ENCODE results near the gene DGUOK. TPM values are rescaled to one million over a fixed set of nuclear protein-coding genes. Genes with fewer than 3 reads are reported as not detected.
A peak's percentile ranks its signal among the peaks of the same experiment; 100 is the strongest.
"Not testable (repeated sequence)": the region's sequence is repeated elsewhere in the genome, so short reads cannot be mapped to it uniquely, and the experiment has no call there.

DGUOK gene
- total and polyA plus RNA-seq, 2 donors from 2014 or later = 44.4 to 86.2 TPM

GRCh38 chr2:73937899-73938298, 11.2 kb downstream of the DGUOK start:
- no peak for DNase-seq
- intact Hi-C loops (cut with DNase I) = no loop called here
- H3K9ac ChIP-seq (ENCODE audit: low read length in 3 of 3) = no peak overlapping the region
- peaks cover 0 to 5% (median 2%) of the 10 kb centered on the region in 3 donors for H3K36me3 ChIP-seq (ENCODE audit: control insufficient read depth in 2 of 3, insufficient read depth in 3 of 3, low read length in 3 of 3)
- no peak overlapping the region for H3K27ac ChIP-seq (ENCODE audit: low read depth in 2 of 2, low read length in 2 of 2)
- no peaks in the 10 kb centered on the region for H3K27me3 ChIP-seq (ENCODE audit: control insufficient read depth, insufficient read depth, low read length)
- FAIRE-seq = no peak
- no peaks in the 10 kb centered on the region for H3K9me3 ChIP-seq (ENCODE audit: control insufficient read depth in 2 of 3, insufficient read depth in 1 of 3, low read length in 3 of 3)
- no peak overlapping the region for H3K4me3 ChIP-seq (ENCODE audit: low read length in 3 of 3)
- no peak for TF ChIP-seq CTCF (IDR thresholded peaks at IDR 0.05; ENCODE audit: borderline replicate concordance, extremely low read depth, insufficient read depth)
- H3K4me1 ChIP-seq (ENCODE audit: control insufficient read depth in 2 of 3, insufficient read depth in 2 of 3, low read depth in 1 of 3, low read length in 3 of 3) = no peaks in the 10 kb centered on the region

- H3K27me3 ChIP-seq (ENCODE audit: control insufficient read depth, insufficient read depth, low read length) = no peaks in the 10 kb centered on the region
- FAIRE-seq (no peak), DNase-seq (no peak)
- H3K27ac ChIP-seq (ENCODE audit: low read depth in 2 of 2, low read length in 2 of 2) = no peak overlapping the region
- TF ChIP-seq CTCF (IDR thresholded peaks at IDR 0.05; ENCODE audit: borderline replicate concordance, extremely low read depth, insufficient read depth) = no peak
- H3K4me3 ChIP-seq (ENCODE audit: low read length in 3 of 3) = no peak overlapping the region
- intact Hi-C loops (cut with DNase I) = no loop called here
- H3K9ac ChIP-seq (ENCODE audit: low read length in 3 of 3) = no peak overlapping the region
- no peaks in the 10 kb centered on the region for H3K9me3 ChIP-seq (ENCODE audit: control insufficient read depth in 2 of 3, insufficient read depth in 1 of 3, low read length in 3 of 3)
- peaks cover 0 to 2% (median 0%) of the 10 kb centered on the region in 3 donors for H3K36me3 ChIP-seq (ENCODE audit: control insufficient read depth in 2 of 3, insufficient read depth in 3 of 3, low read length in 3 of 3)
- no peaks in the 10 kb centered on the region for H3K4me1 ChIP-seq (ENCODE audit: control insufficient read depth in 2 of 3, insufficient read depth in 2 of 3, low read depth in 1 of 3, low read length in 3 of 3)
Observed at GRCh38 chr2:73938718-73939352, 12.2 kb downstream of the DGUOK start.

- no peaks in the 10 kb centered on the region for H3K9me3 ChIP-seq (ENCODE audit: control insufficient read depth in 2 of 3, insufficient read depth in 1 of 3, low read length in 3 of 3)
- no peaks in the 10 kb centered on the region for H3K27me3 ChIP-seq (ENCODE audit: control insufficient read depth, insufficient read depth, low read length)
- FAIRE-seq (no peak), DNase-seq (no peak)
- no peak overlapping the region for H3K4me3 ChIP-seq (ENCODE audit: low read length in 3 of 3)
- intact Hi-C loops (cut with DNase I) = no loop called here
- TF ChIP-seq CTCF (IDR thresholded peaks at IDR 0.05; ENCODE audit: borderline replicate concordance, extremely low read depth, insufficient read depth) = peak; percentile 22
- H3K4me1 ChIP-seq (ENCODE audit: control insufficient read depth in 2 of 3, insufficient read depth in 2 of 3, low read depth in 1 of 3, low read length in 3 of 3) = no peaks in the 10 kb centered on the region
- H3K9ac ChIP-seq (ENCODE audit: low read length in 3 of 3) = no peak overlapping the region
- H3K36me3 ChIP-seq (ENCODE audit: control insufficient read depth in 2 of 3, insufficient read depth in 3 of 3, low read length in 3 of 3) = peaks cover 0 to 2% (median 0%) of the 10 kb centered on the region in 3 donors
- no peak overlapping the region for H3K27ac ChIP-seq (ENCODE audit: low read depth in 2 of 2, low read length in 2 of 2)
Observed at GRCh38 chr2:73939419-73939818, 12.7 kb downstream of the DGUOK start.

GRCh38 chr2:73940066-73940465, 13.4 kb downstream of the DGUOK start:
- intact Hi-C loops (cut with DNase I); H3K9me3 ChIP-seq (ENCODE audit: control insufficient read depth in 2 of 3, insufficient read depth in 1 of 3, low read length in 3 of 3); H3K9ac ChIP-seq (ENCODE audit: low read length in 3 of 3); FAIRE-seq; H3K4me3 ChIP-seq (ENCODE audit: low read length in 3 of 3); H3K27me3 ChIP-seq (ENCODE audit: control insufficient read depth, insufficient read depth, low read length); DNase-seq; H3K36me3 ChIP-seq (ENCODE audit: control insufficient read depth in 2 of 3, insufficient read depth in 3 of 3, low read length in 3 of 3); H3K4me1 ChIP-seq (ENCODE audit: control insufficient read depth in 2 of 3, insufficient read depth in 2 of 3, low read depth in 1 of 3, low read length in 3 of 3); H3K27ac ChIP-seq (ENCODE audit: low read depth in 2 of 2, low read length in 2 of 2): not testable (repeated sequence)
